ENCODE data around the gene KLHL13. TPM values are rescaled to one million over a fixed set of nuclear protein-coding genes. Genes with fewer than 3 reads are reported as not detected.

Gene KLHL13
- total RNA-seq, 4 donors from 2014 or later = 1.4 to 2.7 (median 1.8) TPM

DNA sequence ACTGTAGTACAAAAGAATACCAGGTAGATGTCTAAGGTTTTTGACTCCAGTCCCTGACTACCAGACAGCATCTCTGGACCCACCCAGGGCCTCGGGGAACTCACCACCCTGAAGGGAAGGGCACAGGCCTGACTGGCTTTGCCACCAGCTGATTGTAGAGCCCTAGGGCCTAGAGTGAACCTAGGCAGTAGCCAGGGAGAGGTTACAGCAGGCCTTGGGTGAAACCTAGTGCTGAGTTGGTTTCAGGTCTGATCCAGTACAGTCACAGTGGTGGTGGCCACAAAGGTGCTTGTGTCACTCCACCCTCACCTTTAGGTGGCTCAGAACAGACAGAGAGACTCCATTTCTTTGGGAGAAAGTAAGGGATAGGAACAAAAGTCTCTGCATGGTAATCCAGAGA, 244.8 kb downstream of the KLHL13 start:
- no CpG with 5 or more reads among the region's 1 CpG for WGBS, 2 donors
- Histone ChIP-seq H3K27ac (no peak overlapping the region), H3K27me3 (no peaks in the 10 kb centered on the region), H3K36me3 (no peaks in the 10 kb centered on the region), H3K4me1 (no peaks in the 10 kb centered on the region), H3K9me3 (no peaks in the 10 kb centered on the region), H3K4me3 (replicated peaks in 1 of 3) (no peak overlapping the region)
- TF ChIP-seq POLR2A (IDR thresholded peaks at IDR 0.05) = no peak
- TF ChIP-seq, protein P1, sequence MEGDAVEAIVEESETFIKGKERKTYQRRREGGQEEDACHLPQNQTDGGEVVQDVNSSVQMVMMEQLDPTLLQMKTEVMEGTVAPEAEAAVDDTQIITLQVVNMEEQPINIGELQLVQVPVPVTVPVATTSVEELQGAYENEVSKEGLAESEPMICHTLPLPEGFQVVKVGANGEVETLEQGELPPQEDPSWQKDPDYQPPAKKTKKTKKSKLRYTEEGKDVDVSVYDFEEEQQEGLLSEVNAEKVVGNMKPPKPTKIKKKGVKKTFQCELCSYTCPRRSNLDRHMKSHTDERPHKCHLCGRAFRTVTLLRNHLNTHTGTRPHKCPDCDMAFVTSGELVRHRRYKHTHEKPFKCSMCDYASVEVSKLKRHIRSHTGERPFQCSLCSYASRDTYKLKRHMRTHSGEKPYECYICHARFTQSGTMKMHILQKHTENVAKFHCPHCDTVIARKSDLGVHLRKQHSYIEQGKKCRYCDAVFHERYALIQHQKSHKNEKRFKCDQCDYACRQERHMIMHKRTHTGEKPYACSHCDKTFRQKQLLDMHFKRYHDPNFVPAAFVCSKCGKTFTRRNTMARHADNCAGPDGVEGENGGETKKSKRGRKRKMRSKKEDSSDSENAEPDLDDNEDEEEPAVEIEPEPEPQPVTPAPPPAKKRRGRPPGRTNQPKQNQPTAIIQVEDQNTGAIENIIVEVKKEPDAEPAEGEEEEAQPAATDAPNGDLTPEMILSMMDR (IDR thresholded peaks at IDR 0.05) = no peak
- no peak for DNase-seq
- intact Hi-C loops (cut with DNase I) = no loop called here

DNA sequence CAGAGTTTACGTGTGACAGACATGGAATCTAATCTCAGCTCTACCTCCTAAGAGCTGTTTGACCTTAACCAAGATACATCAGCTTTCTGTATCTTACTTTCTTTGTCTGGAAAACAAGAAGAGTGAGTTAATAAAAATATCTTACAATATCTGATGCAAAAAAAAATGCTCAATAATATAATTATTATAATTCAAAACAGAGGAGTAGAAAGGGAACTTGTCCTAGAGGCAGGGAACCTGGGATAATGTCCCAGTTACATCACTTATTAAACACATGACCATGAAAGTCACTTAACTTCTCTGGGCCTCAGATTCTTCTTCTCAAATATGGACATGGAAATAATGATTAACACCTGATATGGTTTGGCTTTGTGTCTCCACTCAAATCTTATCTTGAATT, 256.1 kb downstream of the KLHL13 start:
- Histone ChIP-seq H3K36me3 (no peaks in the 10 kb centered on the region), H3K9me3 (no peaks in the 10 kb centered on the region), H3K4me1 (no peaks in the 10 kb centered on the region), H3K27ac (no peak overlapping the region), H3K4me3 (replicated peaks in 1 of 3) (no peak overlapping the region), H3K27me3 (no peaks in the 10 kb centered on the region)
- intact Hi-C loops (cut with DNase I) = no loop called here
- no peak for DNase-seq
- WGBS, 2 donors = 86 to 96% methylated on average over 1 of the region's 1 CpG
- TF ChIP-seq, protein P1 (IDR thresholded peaks at IDR 0.05) = no peak
- TF ChIP-seq POLR2A (IDR thresholded peaks at IDR 0.05) = no peak

DNA sequence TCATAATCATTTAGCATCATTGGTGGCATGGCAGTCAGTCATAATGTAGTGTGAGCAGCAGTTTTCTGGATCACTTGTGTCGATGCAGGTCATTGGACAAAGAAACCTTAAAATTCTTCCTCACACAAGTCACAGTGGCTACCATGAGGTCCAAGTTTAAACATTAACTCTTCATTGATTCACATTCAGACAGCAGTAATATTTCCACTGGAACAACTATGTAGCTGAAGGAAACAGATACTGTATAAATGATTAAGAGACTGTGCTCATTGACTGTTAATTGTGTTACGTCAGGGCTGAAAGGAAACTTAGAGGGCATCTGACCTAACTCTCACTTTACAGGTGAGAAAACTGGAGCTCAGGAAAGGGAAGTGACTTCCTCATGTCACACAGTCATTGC, 261.8 kb downstream of the KLHL13 start:
- Histone ChIP-seq H3K27me3 (no peaks in the 10 kb centered on the region), H3K4me3 (replicated peaks in 1 of 3) (no peak overlapping the region), H3K4me1 (no peaks in the 10 kb centered on the region), H3K36me3 (no peaks in the 10 kb centered on the region), H3K27ac (no peak overlapping the region), H3K9me3 (no peaks in the 10 kb centered on the region)
- TF ChIP-seq, protein P1 (IDR thresholded peaks at IDR 0.05) = no peak
- no peak for TF ChIP-seq POLR2A (IDR thresholded peaks at IDR 0.05)
- intact Hi-C loops (cut with DNase I) = no loop called here
- DNase-seq = no peak
- WGBS, 2 donors = 51 to 77% methylated on average over 2 of the region's 2 CpGs

DNA sequence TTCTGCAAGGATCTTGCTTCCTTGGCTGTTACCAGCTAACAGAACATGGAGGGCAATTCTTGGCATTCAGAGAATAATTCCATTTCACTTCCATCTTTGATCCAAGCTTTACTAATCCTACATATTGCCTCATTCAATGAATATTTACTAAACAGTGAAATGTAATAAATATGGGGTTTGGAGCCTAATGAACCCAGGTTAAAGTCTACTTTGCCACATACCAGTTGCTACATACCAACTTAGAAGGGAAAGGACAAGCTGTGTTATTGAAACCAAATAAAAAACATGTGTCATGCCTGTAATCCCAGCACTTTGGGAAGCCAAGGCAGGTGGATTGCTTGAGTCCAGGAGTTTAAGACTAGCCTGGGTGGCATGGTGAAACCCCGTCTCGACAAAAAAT, 265.6 kb downstream of the KLHL13 start:
- WGBS, 2 donors = 83 to 93% methylated on average over 2 of the region's 2 CpGs

More for the DNA sequence above, 265.6 kb downstream of the KLHL13 start:
- DNase-seq = no peak
- Histone ChIP-seq H3K27ac (no peak overlapping the region), H3K9me3 (no peaks in the 10 kb centered on the region), H3K27me3 (no peaks in the 10 kb centered on the region), H3K4me3 (replicated peaks in 1 of 3) (no peak overlapping the region), H3K36me3 (no peaks in the 10 kb centered on the region), H3K4me1 (no peaks in the 10 kb centered on the region)
- intact Hi-C loops (cut with DNase I) = no loop called here
- TF ChIP-seq POLR2A (IDR thresholded peaks at IDR 0.05) = no peak
- TF ChIP-seq, protein P1 (IDR thresholded peaks at IDR 0.05) = no peak

Small RNA genes within 50 kb of the gene (small RNA-seq; reads per million reads assigned to genes)
- gene RF00019 (not detected), gene TUBB4BP3 (not detected)

Other genes starting within 250 kb of the KLHL13 start
- 10 to 100 TPM; 18.8 to 24.0 (median 22.5) TPM for gene WDR44, start 229.3 kb upstream of the KLHL13 start, total RNA-seq